Muscle of back (tissue), 13 donors: Measurements from ENCODE around the gene ESR1. TPM values are rescaled to one million over a fixed set of nuclear protein-coding genes. Genes with fewer than 3 reads are reported as not detected.
A peak's percentile ranks its signal among the peaks of the same experiment; 100 is the strongest.

Experiments used
- DNase-seq, 3 donors: peaks; one replicate each; pipeline versions ENCODE4 v3.0.0 to v3.0.0-alpha.2; 2013
- long read RNA-seq, 9 donors: transcript quantifications; one replicate each; lab custom pipeline, GENCODE V29; 2026
- polyA plus RNA-seq, 10 donors: library from polyadenylated mRNA; unstranded; fragments of 120-200 nt; gene quantifications; one replicate each; pipeline ENCODE4 v1.2.1, GENCODE V29; 2013; ENCODE audit not compliant: insufficient read length in 10 of 10

ESR1 gene
- 1 to 10 TPM in 9 of 10 donors, under 1 TPM in 1; 0.95 to 4.0 (median 1.9) TPM for polyA plus RNA-seq
- long read RNA-seq, donor 1 = 0 reads
- long read RNA-seq, donor 2 = 0 reads
- long read RNA-seq, donor 3 = 0 reads
- long read RNA-seq, donor 4, partial matches to known transcripts = 0 of 9 reads
- long read RNA-seq, donor 4, other reads (novel, unspliced or antisense) = 9 of 9 reads
- long read RNA-seq, donor 5 = 0 reads
- long read RNA-seq, donor 6 = 0 reads
- long read RNA-seq, donor 7 = 0 reads
- long read RNA-seq, donor 8 = 0 reads
- long read RNA-seq, donor 9 = 0 reads

DNA sequence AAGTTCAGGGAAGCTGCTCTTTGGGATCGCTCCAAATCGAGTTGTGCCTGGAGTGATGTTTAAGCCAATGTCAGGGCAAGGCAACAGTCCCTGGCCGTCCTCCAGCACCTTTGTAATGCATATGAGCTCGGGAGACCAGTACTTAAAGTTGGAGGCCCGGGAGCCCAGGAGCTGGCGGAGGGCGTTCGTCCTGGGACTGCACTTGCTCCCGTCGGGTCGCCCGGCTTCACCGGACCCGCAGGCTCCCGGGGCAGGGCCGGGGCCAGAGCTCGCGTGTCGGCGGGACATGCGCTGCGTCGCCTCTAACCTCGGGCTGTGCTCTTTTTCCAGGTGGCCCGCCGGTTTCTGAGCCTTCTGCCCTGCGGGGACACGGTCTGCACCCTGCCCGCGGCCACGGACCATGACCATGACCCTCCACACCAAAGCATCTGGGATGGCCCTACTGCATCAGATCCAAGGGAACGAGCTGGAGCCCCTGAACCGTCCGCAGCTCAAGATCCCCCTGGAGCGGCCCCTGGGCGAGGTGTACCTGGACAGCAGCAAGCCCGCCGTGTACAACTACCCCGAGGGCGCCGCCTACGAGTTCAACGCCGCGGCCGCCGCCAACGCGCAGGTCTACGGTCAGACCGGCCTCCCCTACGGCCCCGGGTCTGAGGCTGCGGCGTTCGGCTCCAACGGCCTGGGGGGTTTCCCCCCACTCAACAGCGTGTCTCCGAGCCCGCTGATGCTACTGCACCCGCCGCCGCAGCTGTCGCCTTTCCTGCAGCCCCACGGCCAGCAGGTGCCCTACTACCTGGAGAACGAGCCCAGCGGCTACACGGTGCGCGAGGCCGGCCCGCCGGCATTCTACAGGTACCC, at the start of gene ESR1:
TSS of gene ESR1 (plus strand) at position 170 of the 858 bp plus-strand sequence. CDS start at position 401, 231 bp downstream.
- DNase-seq = peak in 2 of 3 donors; percentile 13 to 39

DNA sequence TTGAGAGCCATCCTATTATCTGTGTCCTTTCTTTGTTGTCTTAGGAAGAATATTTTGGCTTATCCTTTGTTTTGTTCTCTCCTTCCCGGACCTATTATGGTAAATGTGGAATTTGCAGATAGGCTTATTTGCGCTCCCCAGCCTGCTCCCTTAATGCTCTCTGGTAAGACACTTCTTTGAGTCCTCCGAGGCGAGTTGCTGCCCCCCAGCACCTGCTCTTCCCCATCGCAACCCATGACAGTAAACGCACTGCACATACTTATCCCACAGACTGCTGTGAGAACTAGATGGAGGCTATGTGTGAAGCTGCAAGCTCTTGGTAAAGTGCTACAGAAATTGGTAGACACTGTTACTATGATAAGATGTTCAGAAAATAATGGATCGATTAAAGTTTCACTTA, 47.0 kb upstream of the ESR1 start:
- no peak for DNase-seq

DNA sequence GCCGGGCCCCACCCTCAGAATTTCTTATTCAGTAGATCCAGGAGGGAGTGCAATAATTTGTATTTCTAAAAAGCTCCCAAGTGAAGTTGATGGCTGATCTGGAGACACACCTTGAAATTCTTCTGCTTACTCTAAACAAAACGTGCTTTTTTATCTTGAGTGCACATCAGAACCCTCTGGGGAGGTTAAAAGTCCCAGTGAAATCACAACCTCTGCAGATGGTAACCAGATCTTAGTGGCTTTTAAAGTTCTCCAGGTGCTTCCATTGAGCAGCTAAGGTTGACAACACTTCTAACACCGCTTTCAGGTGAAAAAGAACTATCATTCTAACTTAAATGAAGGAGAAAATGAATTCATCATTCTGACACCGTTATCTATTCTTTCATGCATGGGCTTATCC, 45.6 kb upstream of the ESR1 start:
- DNase-seq = no peak

DNA sequence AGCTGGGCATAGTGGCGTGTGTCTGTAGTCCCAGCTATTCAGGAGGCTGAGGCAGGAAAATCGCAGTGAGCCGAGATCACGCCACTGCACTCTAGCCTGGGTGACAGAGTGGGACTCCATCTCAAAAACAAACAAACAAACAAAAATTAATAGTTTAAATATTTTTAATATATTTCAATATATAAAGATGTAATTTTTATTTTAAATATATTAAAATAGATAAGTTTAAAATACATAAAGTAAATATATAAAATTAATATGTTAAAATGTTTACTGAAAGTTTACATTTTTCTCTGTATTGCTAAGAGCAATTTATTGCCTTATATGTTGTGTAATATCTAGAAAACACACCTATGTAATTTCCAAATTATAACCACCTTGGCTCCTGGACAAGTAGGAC, 44.7 kb upstream of the ESR1 start:
- DNase-seq = no peak

DNA sequence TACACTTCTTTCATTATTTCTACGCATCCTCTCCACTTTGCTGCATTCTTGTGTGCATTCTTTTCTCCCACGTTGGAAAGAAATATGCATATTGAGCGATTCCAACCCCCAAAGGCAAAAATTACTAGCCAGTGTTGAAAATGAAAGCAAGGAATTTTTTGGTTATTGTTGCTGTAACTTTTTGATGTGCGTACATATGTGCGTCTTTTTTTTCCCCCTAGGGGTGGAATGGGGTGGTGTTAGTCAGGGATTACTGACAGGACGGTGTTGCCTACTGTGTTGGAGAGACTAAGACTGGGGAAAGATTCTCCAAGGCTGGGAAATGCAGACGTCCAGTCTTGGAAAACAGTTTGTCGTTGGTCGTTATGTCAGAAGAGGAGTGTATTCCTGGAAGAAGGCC, 44.2 kb upstream of the ESR1 start:
- peak in 1 of 3 donors; percentile 10 for DNase-seq

DNA sequence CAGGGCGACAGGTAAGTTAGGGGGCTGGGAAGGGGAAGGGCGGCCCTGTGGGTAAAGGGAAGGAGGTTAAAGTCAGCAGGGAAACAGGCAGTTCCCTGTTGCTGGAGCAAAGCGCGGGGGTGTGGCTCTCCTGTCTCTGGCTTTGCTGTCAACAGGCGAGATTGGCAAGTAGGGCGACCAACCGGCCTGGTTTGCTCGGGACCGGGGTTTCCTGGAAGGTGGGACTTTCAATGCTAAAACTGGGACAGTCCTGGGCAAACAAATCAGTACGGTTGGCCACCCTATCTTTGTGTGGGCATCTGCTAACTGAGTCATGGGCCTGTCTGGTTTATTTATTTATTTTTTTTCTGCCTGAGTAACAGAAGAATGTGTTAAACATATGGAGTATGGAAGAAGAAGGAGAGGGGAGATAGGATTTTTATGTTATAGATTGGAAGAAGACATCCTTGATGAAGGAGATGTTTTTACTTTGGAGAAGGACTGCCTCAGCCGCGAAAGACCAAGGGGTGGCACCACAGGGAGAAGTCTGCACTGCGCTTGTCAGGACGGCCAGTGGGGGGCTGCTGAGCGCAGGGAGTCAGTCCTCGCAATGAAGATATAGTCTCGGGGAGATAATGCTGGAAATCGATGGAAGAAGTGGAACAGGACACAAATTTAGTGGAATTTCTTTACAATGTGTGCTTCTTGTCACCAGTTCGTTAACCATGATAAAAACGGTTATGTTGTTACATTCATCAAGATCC, 43.4 kb upstream of the ESR1 start:
- peak; percentile 31 to 64 (median 40) for DNase-seq

DNA sequence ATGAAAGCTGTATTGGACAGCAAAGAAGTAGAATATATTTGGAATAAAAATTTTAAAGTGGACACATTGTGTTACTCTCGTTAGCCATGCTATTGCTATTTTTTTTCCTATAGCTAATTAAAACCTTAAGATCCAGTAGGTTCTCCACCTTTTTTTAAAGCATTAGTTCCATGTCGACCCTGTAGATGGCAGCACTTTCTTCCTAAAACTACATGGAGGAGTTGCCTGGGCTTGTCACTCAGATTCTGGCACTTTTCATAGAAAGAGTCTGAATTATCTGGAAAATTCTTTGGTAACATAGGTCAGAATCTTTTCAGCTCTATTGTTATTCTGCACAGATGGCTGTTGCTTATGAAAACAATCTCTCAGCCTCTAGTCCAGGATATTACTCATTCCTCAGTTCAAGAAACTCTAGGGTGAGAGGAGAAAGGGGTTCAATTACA, 42.0 kb upstream of the ESR1 start:
- peak; percentile 58 to 80 (median 76) for DNase-seq

DNA sequence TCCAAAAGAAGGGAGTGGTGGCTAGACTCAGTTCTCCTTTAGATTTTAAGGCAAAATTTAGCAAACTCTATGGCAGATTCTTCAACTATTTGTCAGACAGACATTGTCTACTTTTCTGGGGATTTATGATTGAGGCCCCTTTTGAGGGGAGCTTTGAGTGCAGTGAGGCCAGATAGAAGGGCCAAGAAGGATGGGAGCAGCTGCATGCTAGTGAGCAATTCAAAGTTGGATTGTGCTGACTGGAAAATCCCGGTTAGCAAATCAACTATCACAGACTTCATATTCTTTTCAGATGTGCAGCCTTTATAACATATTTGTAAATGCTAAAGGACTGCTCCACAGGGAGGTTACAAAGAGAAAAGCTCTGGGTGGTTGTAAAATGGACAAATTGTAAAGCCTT, 35.0 kb upstream of the ESR1 start:
- DNase-seq = peak in 2 of 3 donors; percentile 32 to 49

DNA sequence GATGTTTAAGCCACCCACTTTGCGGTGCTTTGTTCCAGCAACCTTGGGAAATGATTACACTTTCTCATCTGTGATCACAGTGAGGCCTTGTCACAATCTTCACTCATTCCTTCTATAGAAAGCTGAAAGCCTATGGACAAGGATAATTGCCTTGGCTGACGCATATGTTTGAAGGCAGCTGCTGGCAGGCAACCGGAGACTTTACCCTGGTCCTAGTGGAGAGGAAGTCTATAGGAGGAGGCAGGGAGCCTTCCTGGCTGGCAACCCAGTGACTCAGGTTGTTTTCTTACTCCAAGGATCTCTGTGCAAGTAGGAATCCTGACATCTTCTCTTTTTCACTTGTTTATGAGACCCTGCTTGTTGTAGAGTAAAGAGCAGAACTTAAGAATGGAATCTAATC, 34.1 kb upstream of the ESR1 start:
- no peak for DNase-seq

DNA sequence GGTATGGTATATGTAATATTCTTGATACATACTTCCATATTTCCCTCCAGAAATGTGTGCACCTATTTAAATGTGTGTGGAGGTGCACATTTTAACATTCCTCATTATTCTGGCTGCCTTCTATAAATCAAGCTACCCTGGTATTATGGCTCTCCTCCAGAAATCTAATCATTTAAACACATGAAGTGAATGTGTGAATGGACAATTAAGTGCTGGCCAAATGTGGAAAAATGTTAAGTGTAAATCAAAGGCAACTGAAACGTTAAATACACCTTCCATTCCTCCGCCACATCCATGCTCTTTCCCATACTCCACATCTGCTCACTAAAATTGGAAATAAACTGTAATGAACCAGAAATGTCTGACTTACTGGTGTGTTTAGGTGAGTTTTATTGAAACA, 24.9 kb upstream of the ESR1 start:
- DNase-seq = no peak

DNA sequence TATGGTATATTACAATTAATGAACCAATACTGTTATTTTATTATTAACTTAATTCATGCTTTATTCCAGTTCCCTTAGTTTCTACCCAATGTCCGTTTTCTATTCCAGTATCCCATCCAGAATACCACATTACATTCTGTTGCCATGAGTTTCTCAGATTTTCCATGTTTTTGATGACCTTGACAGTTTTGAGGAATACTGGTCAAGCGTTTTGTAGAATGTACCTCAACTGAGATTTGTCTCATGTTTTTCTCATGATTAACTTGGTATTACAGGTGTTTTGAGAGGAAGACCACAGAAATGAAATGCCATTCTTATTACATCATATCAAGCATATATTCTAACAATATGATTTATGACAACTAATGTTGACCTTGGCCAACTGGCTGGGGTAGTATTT, 23.8 kb upstream of the ESR1 start:
- no peak for DNase-seq

DNA sequence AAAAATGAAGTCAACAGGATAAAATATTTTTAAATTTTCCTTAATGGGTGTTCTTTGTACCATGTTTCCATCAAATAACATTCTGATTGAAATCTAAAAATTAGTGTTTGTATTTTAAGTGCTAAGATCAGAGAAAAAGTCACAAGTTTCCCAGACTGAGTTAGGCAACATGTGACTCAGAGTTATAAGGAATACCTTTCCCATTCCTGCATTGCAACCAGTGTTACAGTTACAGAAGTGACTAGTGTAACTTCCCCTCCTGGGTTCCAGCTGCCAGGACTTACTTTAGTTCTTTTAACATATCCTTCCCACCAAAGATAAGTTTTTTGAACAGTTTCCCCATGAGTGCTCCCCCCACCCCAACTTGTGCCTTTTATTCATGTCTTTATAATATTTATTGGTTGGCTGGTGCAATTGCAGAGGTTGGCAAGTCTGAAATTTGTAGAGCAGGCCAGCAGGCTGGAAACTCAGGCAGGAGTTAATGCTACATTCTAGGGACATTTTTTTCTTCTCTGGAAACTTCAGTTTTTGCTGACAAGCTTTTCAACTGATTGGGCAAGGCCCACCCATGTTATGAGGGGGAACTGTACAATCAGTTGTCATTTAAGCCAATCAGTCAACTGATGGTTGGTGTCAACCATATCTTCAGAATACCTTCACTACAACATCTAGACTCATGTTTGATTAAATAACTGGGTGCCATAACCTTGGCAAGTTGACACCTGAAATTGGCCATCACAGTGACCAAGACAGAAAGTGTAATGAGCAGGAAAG, 22.9 kb upstream of the ESR1 start:
- DNase-seq = no peak

DNA sequence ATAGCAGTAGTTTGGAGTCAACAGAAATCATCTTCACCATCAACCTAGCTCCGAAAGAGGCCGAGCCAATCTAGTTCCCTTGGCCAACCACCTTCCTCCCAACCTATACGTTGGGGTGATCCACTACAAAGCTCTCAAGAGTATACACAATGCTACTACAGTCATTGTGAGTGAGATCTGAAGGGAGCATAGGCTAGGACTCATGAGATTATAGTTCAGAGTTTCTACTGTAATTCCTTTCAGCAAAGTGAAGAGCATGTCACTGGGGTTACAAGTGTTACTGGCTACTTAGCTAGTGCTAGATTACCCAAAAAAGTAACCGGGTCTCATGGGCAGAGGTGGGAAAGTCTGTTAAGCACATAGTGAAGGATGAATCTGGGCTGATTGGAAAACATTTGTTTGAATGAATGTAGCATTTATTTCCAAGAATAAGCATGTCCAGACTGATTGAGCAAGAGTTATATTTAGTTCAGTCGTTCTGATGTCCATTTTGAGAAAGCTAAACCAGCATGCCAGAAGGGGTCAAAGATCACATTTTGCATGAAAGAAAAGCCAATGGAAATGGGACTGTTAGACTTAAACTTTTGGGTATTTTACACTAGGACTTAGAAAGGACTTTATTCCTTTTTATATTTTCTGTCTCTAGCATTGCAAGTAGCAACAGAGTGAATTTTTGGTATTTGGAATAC, 10.5 kb upstream of the ESR1 start:
- DNase-seq = no peak

DNA sequence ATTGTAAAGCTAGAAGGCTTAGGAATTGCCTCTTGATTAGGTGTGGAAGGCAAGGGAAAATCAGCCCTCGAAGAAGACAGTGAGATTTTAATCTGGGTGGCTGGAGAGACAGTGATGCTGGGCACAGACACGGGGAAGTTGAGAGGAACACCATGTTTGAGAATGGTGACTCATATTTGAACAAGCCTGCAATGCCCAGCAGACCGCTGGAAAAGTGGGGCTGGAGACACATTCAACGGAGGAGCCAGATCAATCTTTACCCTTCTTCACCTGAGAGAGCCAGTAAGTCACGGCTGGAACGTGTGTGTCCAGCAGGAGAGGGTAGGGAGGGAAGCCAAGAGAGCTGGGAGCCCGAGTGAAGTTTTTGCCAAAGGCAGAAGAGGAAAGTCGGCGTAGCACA, 3.7 kb upstream of the ESR1 start:
- no peak for DNase-seq

DNA sequence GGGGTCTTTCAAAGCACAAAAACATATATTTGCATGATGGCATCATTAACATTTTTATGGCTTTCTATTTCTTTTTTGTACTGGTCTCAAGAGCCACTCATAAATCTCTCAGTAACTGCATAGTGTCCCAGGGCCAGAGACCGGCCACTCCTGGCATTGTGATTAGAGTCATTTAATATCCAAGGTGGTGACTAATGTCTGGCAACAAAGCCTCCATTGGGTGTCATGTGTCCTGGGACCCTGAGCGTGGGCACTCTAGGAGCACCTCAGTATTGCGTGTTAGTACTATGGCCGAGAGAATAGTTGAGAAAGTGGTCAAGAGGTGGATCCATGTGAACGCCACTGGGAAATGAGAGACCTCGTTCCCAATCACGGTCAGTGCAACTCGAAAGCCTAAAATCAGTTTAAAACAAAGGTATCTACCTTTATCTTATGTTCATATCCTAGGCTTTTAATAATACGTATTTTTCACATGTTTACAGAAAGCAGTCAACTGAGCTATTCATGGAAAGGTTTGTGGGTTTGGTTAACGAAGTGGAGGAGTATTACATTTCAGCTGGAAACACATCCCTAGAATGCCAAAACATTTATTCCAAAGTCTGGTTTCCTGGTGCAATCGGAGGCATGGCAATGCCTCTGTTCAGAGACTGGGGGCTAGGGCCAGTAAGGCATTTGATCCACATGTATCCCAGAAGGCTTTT, 2.7 kb upstream of the ESR1 start:
- DNase-seq = no peak

DNA sequence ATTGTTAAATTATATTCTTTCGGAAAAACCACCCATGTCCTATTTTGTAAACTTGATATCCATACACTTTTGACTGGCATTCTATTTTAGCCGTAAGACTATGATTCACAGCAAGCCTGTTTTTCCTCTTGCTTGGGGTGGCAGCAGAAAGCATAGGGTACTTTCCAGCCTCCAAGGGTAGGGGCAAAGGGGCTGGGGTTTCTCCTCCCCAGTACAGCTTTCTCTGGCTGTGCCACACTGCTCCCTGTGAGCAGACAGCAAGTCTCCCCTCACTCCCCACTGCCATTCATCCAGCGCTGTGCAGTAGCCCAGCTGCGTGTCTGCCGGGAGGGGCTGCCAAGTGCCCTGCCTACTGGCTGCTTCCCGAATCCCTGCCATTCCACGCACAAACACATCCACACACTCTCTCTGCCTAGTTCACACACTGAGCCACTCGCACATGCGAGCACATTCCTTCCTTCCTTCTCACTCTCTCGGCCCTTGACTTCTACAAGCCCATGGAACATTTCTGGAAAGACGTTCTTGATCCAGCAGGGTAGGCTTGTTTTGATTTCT, 2.1 kb upstream of the ESR1 start:
- DNase-seq = no peak

DNA sequence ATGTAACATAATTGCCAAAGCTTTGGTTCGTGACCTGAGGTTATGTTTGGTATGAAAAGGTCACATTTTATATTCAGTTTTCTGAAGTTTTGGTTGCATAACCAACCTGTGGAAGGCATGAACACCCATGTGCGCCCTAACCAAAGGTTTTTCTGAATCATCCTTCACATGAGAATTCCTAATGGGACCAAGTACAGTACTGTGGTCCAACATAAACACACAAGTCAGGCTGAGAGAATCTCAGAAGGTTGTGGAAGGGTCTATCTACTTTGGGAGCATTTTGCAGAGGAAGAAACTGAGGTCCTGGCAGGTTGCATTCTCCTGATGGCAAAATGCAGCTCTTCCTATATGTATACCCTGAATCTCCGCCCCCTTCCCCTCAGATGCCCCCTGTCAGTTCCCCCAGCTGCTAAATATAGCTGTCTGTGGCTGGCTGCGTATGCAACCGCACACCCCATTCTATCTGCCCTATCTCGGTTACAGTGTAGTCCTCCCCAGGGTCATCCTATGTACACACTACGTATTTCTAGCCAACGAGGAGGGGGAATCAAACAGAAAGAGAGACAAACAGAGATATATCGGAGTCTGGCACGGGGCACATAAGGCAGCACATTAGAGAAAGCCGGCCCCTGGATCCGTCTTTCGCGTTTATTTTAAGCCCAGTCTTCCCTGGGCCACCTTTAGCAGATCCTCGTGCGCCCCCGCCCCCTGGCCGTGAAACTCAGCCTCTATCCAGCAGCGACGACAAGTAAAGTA, 547 bp upstream of the ESR1 start:
- DNase-seq = peak in 1 of 3 donors; percentile 14

DNA sequence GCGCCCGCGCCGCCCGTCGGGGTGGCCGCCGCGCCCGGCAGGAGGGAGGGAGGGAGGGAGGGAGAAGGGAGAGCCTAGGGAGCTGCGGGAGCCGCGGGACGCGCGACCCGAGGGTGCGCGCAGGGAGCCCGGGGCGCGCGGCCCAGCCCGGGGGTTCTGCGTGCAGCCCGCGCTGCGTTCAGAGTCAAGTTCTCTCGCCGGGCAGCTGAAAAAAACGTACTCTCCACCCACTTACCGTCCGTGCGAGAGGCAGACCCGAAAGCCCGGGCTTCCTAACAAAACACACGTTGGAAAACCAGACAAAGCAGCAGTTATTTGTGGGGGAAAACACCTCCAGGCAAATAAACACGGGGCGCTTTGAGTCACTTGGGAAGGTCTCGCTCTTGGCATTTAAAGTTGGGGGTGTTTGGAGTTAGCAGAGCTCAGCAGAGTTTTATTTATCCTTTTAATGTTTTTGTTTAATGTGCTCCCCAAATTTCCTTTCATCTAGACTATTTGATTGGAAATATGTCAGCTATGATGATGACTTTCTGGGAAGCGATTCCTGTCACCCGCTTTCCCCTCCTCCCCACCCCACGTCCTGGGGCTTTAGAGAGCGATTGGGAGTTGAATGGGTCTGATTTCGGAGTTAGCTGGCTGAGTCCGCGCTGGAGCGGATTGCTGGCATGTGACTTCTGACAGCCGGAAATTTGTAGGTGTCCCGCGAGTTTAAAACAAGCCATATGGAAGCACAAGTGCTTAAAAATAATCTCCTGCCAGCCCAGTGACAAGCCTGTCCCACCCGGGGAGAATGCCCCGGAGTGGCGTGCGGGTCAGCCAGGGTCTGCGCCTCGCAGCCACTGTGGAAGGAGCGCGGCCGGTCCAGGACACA, 1.1 kb downstream of the ESR1 start:
- peak in 1 of 3 donors; percentile 34 for DNase-seq
